Smooth muscle cell (in vitro differentiated cells): ENCODE results near the gene PRR19. TPM values are rescaled to one million over a fixed set of nuclear protein-coding genes. Genes with fewer than 3 reads are reported as not detected.

ENCODE experiments used
- DNase-seq: peaks from one replicate; lab custom pipeline; 2025; ENCODE audit not compliant: unreplicated experiment; lab: John Stamatoyannopoulos, UW
- H2AFZ ChIP-seq: fragments of 200-600 bp; sonication (generic); 2 replicates; pipeline ENCODE4 v1.6.0; 2016; ENCODE audit warnings: antibody characterized with exemption, low read depth, mild to moderate bottlenecking
- H3F3A ChIP-seq: fragments of 200-600 bp; sonication (generic); 2 replicates; pipeline ENCODE4 v1.6.0; 2017; ENCODE audit warnings: antibody characterized with exemption, low read depth
- H3K27ac ChIP-seq: fragments of 200-600 bp; sonication (generic); 2 replicates; pipeline ENCODE4 v1.5.1; 2016; ENCODE audit warnings: low read depth, mild to moderate bottlenecking
- H3K27me3 ChIP-seq: fragments of 200-600 bp; sonication (generic); 2 replicates; pipeline ENCODE4 v1.6.1; 2016; ENCODE audit warnings: low read depth, mild to moderate bottlenecking
- H3K36me3 ChIP-seq: fragments of 200-600 bp; sonication (generic); 2 replicates; pipeline ENCODE4 v1.5.1; 2016; ENCODE audit warnings: low read depth
- H3K4me1 ChIP-seq: fragments of 200-600 bp; sonication (generic); 2 replicates; pipeline ENCODE4 v1.5.1; 2016; ENCODE audit warnings: low read depth
- H3K4me2 ChIP-seq: fragments of 200-600 bp; sonication (generic); 2 replicates; pipeline ENCODE4 v1.6.0; 2016; ENCODE audit warnings: mild to moderate bottlenecking
- H3K4me3 ChIP-seq: fragments of 200-600 bp; sonication (generic); 2 replicates; pipeline ENCODE4 v1.5.1; 2016; ENCODE audit warnings: mild to moderate bottlenecking
- H3K79me2 ChIP-seq: fragments of 200-600 bp; sonication (generic); 2 replicates; pipeline ENCODE4 v1.6.0; 2016; ENCODE audit warnings: low read depth, mild to moderate bottlenecking
- H3K9ac ChIP-seq: fragments of 200-600 bp; sonication (generic); 2 replicates; pipeline ENCODE4 v1.6.0; 2016; ENCODE audit warnings: low read depth
- H3K9me3 ChIP-seq: fragments of 200-600 bp; sonication (generic); replicated peaks from 2 replicates; pipeline ENCODE4 v1.5.1; 2016; ENCODE audit warnings: low read depth
- H4K20me1 ChIP-seq: fragments of 200-600 bp; sonication (generic); 2 replicates; pipeline ENCODE4 v1.6.0; 2016; ENCODE audit warnings: low read depth
- WGBS: methylation state at CpG from one replicate; pipeline ENCODE4 v1.1.7; 2016; ENCODE audit warnings: low lambda C conversion rate; 5-methylcytosine and 5-hydroxymethylcytosine counted together
- polyA plus RNA-seq: library from polyadenylated mRNA; unstranded; fragments of >200 nt; fragmentation: Nextera tagmentation; extraction: Ambion mirVana; gene quantifications from 2 replicates; pipeline ENCODE4 v1.2.1, GENCODE V29; 2016
- total RNA-seq: library from RNA; depleted of rRNA; stranded (reverse); fragments of >200 nt; gene quantifications from 2 replicates; pipeline ENCODE4 v1.2.3, GENCODE V29; 2014
- TF ChIP-seq, protein P1 (sequence below): fragments of 200-600 bp; sonication (generic); IDR thresholded peaks from 2 replicates; pipeline ENCODE4 v1.5.1; 2017; ENCODE audit warnings: borderline replicate concordance, mild to moderate bottlenecking, antibody characterized with exemption; ENCODE audit not compliant: insufficient read depth, poor library complexity, severe bottlenecking

The PRR19 gene
- total and polyA plus RNA-seq, 2 experiments from 2014 or later: 0.45 to 0.73 TPM

GRCh38 chr19:42281146-42281826, 20.6 kb upstream of the PRR19 start:
- no peaks in the 10 kb centered on the region for H3K27me3 ChIP-seq
- peaks cover 36% of the 10 kb centered on the region for H3F3A ChIP-seq
- peaks cover 43% of the 10 kb centered on the region for H3K4me1 ChIP-seq
- WGBS: 2% methylated on average over 25 of the region's 25 CpGs
- DNase-seq: peak; percentile 81
- peaks cover 39% of the 10 kb centered on the region for H4K20me1 ChIP-seq
- TF ChIP-seq, protein P1, sequence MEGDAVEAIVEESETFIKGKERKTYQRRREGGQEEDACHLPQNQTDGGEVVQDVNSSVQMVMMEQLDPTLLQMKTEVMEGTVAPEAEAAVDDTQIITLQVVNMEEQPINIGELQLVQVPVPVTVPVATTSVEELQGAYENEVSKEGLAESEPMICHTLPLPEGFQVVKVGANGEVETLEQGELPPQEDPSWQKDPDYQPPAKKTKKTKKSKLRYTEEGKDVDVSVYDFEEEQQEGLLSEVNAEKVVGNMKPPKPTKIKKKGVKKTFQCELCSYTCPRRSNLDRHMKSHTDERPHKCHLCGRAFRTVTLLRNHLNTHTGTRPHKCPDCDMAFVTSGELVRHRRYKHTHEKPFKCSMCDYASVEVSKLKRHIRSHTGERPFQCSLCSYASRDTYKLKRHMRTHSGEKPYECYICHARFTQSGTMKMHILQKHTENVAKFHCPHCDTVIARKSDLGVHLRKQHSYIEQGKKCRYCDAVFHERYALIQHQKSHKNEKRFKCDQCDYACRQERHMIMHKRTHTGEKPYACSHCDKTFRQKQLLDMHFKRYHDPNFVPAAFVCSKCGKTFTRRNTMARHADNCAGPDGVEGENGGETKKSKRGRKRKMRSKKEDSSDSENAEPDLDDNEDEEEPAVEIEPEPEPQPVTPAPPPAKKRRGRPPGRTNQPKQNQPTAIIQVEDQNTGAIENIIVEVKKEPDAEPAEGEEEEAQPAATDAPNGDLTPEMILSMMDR: no peak
- H3K4me2 ChIP-seq: peak overlapping the region; percentile 95
- peak overlapping the region; percentile 94 for H3K4me3 ChIP-seq
- no peaks in the 10 kb centered on the region for H3K9me3 ChIP-seq
- H2AFZ ChIP-seq: no peak overlapping the region
- peak overlapping the region; percentile 97 for H3K27ac ChIP-seq
- no peaks in the 10 kb centered on the region for H3K36me3 ChIP-seq
- peak overlapping the region; percentile 78 for H3K9ac ChIP-seq
- peaks cover 13% of the 10 kb centered on the region for H3K79me2 ChIP-seq

- Histone ChIP-seq H3K9me3 (no peaks in the 10 kb centered on the region), H3K79me2 (peaks cover 12% of the 10 kb centered on the region), H3K36me3 (no peaks in the 10 kb centered on the region), H3K27ac (peak overlapping the region; percentile 97), H3K4me1 (peaks cover 43% of the 10 kb centered on the region), H3K4me3 (peak overlapping the region; percentile 94), H3K27me3 (no peaks in the 10 kb centered on the region), H4K20me1 (peaks cover 40% of the 10 kb centered on the region), H3K9ac (peak overlapping the region; percentile 78), H3K4me2 (peak overlapping the region; percentile 95), H2AFZ (no peak overlapping the region), H3F3A (peaks cover 36% of the 10 kb centered on the region)
- TF ChIP-seq, protein P1: no peak
- WGBS: 13% methylated on average over 7 of the region's 7 CpGs
- DNase-seq: no peak
Observed at GRCh38 chr19:42281827-42282762, 19.8 kb upstream of the PRR19 start.

- WGBS: 43% methylated on average over 4 of the region's 4 CpGs
- Histone ChIP-seq H2AFZ (no peak overlapping the region), H3K27ac (peak overlapping the region; percentile 97), H3K9me3 (no peaks in the 10 kb centered on the region), H3K27me3 (no peaks in the 10 kb centered on the region), H3K4me2 (peak overlapping the region; percentile 95), H3K4me3 (peak overlapping the region; percentile 40), H3K36me3 (no peaks in the 10 kb centered on the region), H4K20me1 (peaks cover 38% of the 10 kb centered on the region), H3K79me2 (peaks cover 12% of the 10 kb centered on the region), H3K4me1 (peaks cover 37% of the 10 kb centered on the region), H3F3A (peaks cover 36% of the 10 kb centered on the region), H3K9ac (no peak overlapping the region)
- TF ChIP-seq, protein P1: no peak
- DNase-seq: no peak
Observed at GRCh38 chr19:42282819-42283187, 19.1 kb upstream of the PRR19 start.
